Glutamatergic neuron (in vitro differentiated cells): Measurements from ENCODE around the gene EFS. TPM values are rescaled to one million over a fixed set of nuclear protein-coding genes. Genes with fewer than 3 reads are reported as not detected.
A peak's percentile ranks its signal among the peaks of the same experiment; 100 is the strongest.

Experiments used
- DNase-seq: peaks from one replicate; pipeline ENCODE4 v3.0.0; 2022
- H3K27ac Mint-ChIP-seq: one replicate; pipeline ENCODE4 v1.8.0; 2020; ENCODE audit warnings: mild to moderate bottlenecking, mixed read lengths, inconsistent platforms; ENCODE audit not compliant: unreplicated experiment
- H3K27me3 Mint-ChIP-seq: one replicate; pipeline ENCODE4 v1.8.0; 2020; ENCODE audit warnings: mild to moderate bottlenecking, moderate library complexity, mixed read lengths, inconsistent platforms; ENCODE audit not compliant: unreplicated experiment
- H3K36me3 Mint-ChIP-seq: one replicate; pipeline ENCODE4 v1.8.0; 2020; ENCODE audit warnings: mild to moderate bottlenecking, mixed read lengths, inconsistent platforms; ENCODE audit not compliant: unreplicated experiment
- H3K4me1 Mint-ChIP-seq: one replicate; pipeline ENCODE4 v1.8.0; 2020; ENCODE audit warnings: mild to moderate bottlenecking, low read depth, mixed read lengths, inconsistent platforms; ENCODE audit not compliant: unreplicated experiment
- H3K4me3 Mint-ChIP-seq: one replicate; pipeline ENCODE4 v1.8.0; 2020; ENCODE audit warnings: mild to moderate bottlenecking, mixed read lengths, inconsistent platforms; ENCODE audit not compliant: unreplicated experiment
- H3K9me3 Mint-ChIP-seq: one replicate; pipeline ENCODE4 v1.8.0; 2020; ENCODE audit warnings: mild to moderate bottlenecking, moderate library complexity, mixed read lengths, inconsistent platforms; ENCODE audit not compliant: unreplicated experiment
- CTCF ChIP-seq: fragments of 200-600 bp; sonication (generic); IDR thresholded peaks from one replicate; pipeline ENCODE4 v1.5.0; 2021; ENCODE audit not compliant: partially characterized antibody, unreplicated experiment
- total RNA-seq: library from RNA; stranded (reverse); fragmentation: NEBNext Ultra II Directional; extraction: Animal tissue kit (Norgen Biotek cat#: 25700); gene quantifications from one replicate; pipeline ENCODE4 v1.2.1, GENCODE V29; 2021; ENCODE audit not compliant: unreplicated experiment

EFS gene
- total RNA-seq, 1 donor from 2014 or later, result 90.4 TPM

GRCh38 chr14:23371865-23372264 lies 6.9 kb upstream of the EFS start:
- TF ChIP-seq CTCF, result no peak
- no peak overlapping the region for H3K4me3 Mint-ChIP-seq
- peaks cover 9% of the 10 kb centered on the region for H3K9me3 Mint-ChIP-seq
- H3K27ac Mint-ChIP-seq, result no peak overlapping the region
- H3K27me3 Mint-ChIP-seq, result peaks cover 9% of the 10 kb centered on the region
- H3K36me3 Mint-ChIP-seq, result no peaks in the 10 kb centered on the region
- peaks cover 8% of the 10 kb centered on the region for H3K4me1 Mint-ChIP-seq
- no peak for DNase-seq

- TF ChIP-seq CTCF, result no peak
Measured at GRCh38 chr14:23370221-23370620, 5.2 kb upstream of the EFS start.

GRCh38 chr14:23366426-23366921 lies 1.5 kb upstream of the EFS start:
- peaks cover 19% of the 10 kb centered on the region for H3K27me3 Mint-ChIP-seq
- no peak for TF ChIP-seq CTCF
- H3K4me3 Mint-ChIP-seq, result peak overlapping the region; percentile 71
- no peaks in the 10 kb centered on the region for H3K36me3 Mint-ChIP-seq
- H3K9me3 Mint-ChIP-seq, result peaks cover 17% of the 10 kb centered on the region
- H3K4me1 Mint-ChIP-seq, result peaks cover 15% of the 10 kb centered on the region
- peak overlapping the region; percentile 88 for H3K27ac Mint-ChIP-seq
- DNase-seq, result peak; percentile 83

More at GRCh38 chr14:23370221-23370620, 5.2 kb upstream of the EFS start:
- no peak for DNase-seq
- Mint-ChIP-seq H3K4me3 (no peak overlapping the region), H3K4me1 (peaks cover 7% of the 10 kb centered on the region), H3K27me3 (peaks cover 12% of the 10 kb centered on the region), H3K9me3 (peaks cover 10% of the 10 kb centered on the region), H3K27ac (no peak overlapping the region), H3K36me3 (no peaks in the 10 kb centered on the region)

GRCh38 chr14:23365732-23366425 lies 907 bp upstream of the EFS start:
- TF ChIP-seq CTCF, result no peak
- no peak overlapping the region for H3K27ac Mint-ChIP-seq
- H3K36me3 Mint-ChIP-seq, result peaks cover 4% of the 10 kb centered on the region
- peaks cover 18% of the 10 kb centered on the region for H3K27me3 Mint-ChIP-seq
- peak overlapping the region; percentile 70 for H3K4me3 Mint-ChIP-seq
- DNase-seq, result peak; percentile 75
- peaks cover 19% of the 10 kb centered on the region for H3K4me1 Mint-ChIP-seq
- H3K9me3 Mint-ChIP-seq, result peaks cover 21% of the 10 kb centered on the region
